HL-60 (cell line): Measurements from ENCODE around the gene TNFAIP8.

ENCODE experiments used
- DNase-seq, 2 experiments: peaks; one replicate each; pipeline ENCODE4 v3.0.0-alpha.2; 2010 to 2020; ENCODE audit warnings: low read depth in 1 of 2, low spot score in 1 of 2
- H3K27ac ChIP-seq: fragments of 250-450 bp; sonication (Bioruptor Pico); replicated peaks from 2 replicates; pipeline ENCODE4 v1.5.1; 2020; ENCODE audit warnings: mild to moderate bottlenecking, moderate library complexity
- H3K27me3 ChIP-seq: fragments of 250-450 bp; sonication (Bioruptor Pico); 2 replicates; pipeline ENCODE4 v1.5.1; 2021; ENCODE audit warnings: mild to moderate bottlenecking, moderate library complexity; ENCODE audit not compliant: insufficient read depth, poor library complexity, severe bottlenecking
- H3K4me3 ChIP-seq: replicated peaks from 2 replicates; pipeline ENCODE4 v1.5.1; 2011; ENCODE audit warnings: mild to moderate bottlenecking, control low read depth, low read length; ENCODE audit not compliant: insufficient read depth
- CTCF ChIP-seq: IDR thresholded peaks from one replicate; pipeline ENCODE4 v1.5.1; 2011; ENCODE audit warnings: low read length, control low read depth, inconsistent platforms; ENCODE audit not compliant: insufficient read depth
- GABPA ChIP-seq: IDR thresholded peaks from 2 replicates; pipeline ENCODE4 v1.6.1; 2012; ENCODE audit warnings: low read depth
- POLR2AphosphoS5 ChIP-seq: IDR thresholded peaks from 2 replicates; pipeline ENCODE4 v1.6.1; 2012; ENCODE audit warnings: low read depth
- REST ChIP-seq: IDR thresholded peaks from 2 replicates; pipeline ENCODE4 v1.6.1; 2012; ENCODE audit warnings: low read depth; ENCODE audit not compliant: insufficient replicate concordance
- SPI1 ChIP-seq: IDR thresholded peaks from 2 replicates; pipeline ENCODE4 v1.6.1; 2012; ENCODE audit warnings: low read depth, mild to moderate bottlenecking, borderline replicate concordance

TNFAIP8 gene

GRCh38 chr5:119378075-119378700, 22.4 kb downstream of the TNFAIP8 start:
- DNase-seq, result no peak
- TF ChIP-seq POLR2AphosphoS5 (no peak), SPI1 (no peak), REST (no peak), GABPA (no peak), CTCF (no peak)
- H3K27ac ChIP-seq, result no peak overlapping the region
- H3K4me3 ChIP-seq, result no peak overlapping the region
- H3K27me3 ChIP-seq, result no peaks in the 10 kb centered on the region

- H3K27ac ChIP-seq, result no peak overlapping the region
These were observed 23.3 kb downstream of the TNFAIP8 start for GRCh38 chr5:119379096-119379495.

More at GRCh38 chr5:119379096-119379495, 23.3 kb downstream of the TNFAIP8 start:
- Histone ChIP-seq H3K4me3 (no peak overlapping the region), H3K27me3 (no peaks in the 10 kb centered on the region)
- no peak for DNase-seq
- TF ChIP-seq GABPA, result no peak
- no peak for TF ChIP-seq REST
- TF ChIP-seq POLR2AphosphoS5, result no peak
- TF ChIP-seq SPI1, result no peak
- no peak for TF ChIP-seq CTCF
